M059J (cell line): ENCODE measurements around the gene OR4K15. TPM values are rescaled to one million over a fixed set of nuclear protein-coding genes. Genes with fewer than 3 reads are reported as not detected.
"Not testable (repeated sequence)": the region's sequence is repeated elsewhere in the genome, so short reads cannot be mapped to it uniquely, and the experiment has no call there.

Source experiments
- DNase-seq: peaks from one replicate; pipeline ENCODE4 v3.0.0-alpha.2; 2012; ENCODE audit warnings: low read depth
- total RNA-seq: library from RNA; depleted of rRNA; stranded (reverse); fragments of >200 nt; shearing (Covaris generic); gene quantifications from 2 replicates; pipeline ENCODE4 v1.2.3, GENCODE V29; 2014; rRNA removed

Gene OR4K15
- total RNA-seq, result not detected in 2 replicates

GRCh38 chr14:19975291-19975690 is at the start of gene OR4K15:
Gene OR4K15 (plus strand): TSS chr14:19975591. CDS start chr14:19975591, 0 bp downstream.
- no peak for DNase-seq

- no peak for DNase-seq
These were observed 44.8 kb upstream of the OR4K15 start, which contains the start of gene OR4K1 for GRCh38 chr14:19930617-19931016. Gene OR4K1 (plus strand): TSS chr14:19930917. CDS start chr14:19935667, 4,750 bp downstream.

GRCh38 chr14:19941668-19942067 is 33.7 kb upstream of the OR4K15 start:
- DNase-seq, result no peak

DNA sequence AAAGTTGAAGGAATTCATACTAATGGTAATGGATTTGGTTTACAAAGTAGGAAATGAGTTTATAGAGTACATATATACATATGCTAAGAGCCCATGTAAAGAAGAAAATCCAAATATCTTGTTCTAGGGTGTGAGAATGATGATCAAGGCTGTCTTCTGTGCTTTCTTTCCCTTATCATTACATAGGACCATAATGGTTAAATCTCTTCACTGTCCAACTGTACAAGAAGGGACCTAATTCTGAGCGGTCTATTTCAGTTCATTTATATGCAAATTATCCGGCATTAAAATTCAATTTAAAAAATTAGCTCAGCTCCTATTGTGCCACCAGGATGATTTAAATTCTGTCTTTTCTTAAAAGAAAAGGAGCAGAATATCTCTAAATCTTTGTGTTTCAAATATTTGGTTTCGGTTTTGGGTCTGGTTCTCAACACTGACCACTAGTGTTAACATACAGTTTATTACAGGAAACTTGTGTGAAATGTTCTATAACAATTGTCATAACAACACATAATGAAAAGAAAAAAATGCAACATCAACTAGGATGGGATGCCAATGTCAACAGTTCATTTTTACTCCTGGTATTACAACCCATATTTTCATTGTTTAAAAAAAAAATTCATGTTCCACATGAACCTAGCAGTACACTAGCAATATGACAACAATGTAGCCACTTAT is 27.8 kb upstream of the OR4K15 start:
- no peak for DNase-seq

DNA sequence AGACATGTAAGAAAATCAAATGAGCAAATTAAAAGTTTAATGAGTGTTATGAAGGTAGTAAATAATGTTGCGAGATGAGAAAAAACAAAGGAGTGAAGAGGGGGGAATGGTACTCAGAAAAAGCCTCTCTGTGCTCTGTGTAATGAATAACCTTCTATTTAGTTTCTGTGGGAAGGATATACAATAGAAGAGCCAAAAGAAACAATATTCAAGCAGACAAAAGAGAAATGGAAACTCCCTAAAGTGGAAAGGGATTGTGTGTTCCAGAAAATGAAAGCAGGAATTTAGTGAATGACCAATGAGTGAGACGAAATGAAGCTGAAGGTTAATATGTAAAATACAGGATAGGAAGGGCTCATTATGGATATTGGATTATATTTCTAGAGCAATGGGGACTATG is 26.2 kb upstream of the OR4K15 start:
- no peak for DNase-seq

DNA sequence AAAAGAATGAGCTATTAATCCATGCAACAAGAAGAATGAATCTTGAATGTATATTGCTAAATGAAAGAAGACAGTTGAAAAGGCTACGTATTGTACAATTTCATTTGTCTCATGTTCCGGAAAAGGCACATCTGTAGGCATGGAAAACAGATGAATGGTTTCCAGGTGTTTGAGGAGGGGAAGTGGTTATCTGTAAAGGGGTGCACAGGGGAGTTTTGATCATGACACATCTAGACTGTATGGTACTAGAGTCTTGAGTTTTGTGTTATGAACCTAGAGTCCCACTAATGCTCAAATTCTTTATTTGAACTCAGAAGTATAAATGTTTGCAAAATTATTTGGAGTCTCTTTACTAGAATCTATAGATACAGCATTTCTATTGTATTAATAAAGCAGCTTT is 5.7 kb upstream of the OR4K15 start:
- not testable (repeated sequence) for DNase-seq

- no peak for DNase-seq
These were observed 547 bp upstream of the OR4K15 start for GRCh38 chr14:19974844-19975243.

DNA sequence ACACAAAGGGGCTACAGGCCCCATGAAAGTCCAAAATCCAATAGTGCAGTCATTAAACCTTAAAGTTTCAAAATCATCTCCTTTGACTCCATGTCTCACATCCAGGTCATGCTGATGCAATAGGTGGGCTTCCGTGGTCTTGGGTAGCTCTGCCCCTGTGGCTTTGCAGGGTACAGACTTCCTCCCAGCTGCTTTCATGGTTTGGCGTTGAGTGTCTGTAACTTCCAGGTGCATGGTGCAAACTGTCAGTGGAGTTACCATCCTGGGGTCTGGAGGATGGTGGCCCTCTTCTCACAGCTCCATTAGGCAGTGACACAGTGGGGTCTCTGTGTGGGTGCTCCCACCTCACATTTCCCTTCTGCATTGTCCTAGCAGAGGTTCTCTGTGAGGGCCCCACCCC is 18.0 kb downstream of the OR4K15 start:
- no peak for DNase-seq

GRCh38 chr14:20001863-20002262 is 26.5 kb downstream of the OR4K15 start, which contains the start of gene OR4Q2:
Gene OR4Q2 (plus strand): TSS chr14:20002163.
- DNase-seq, result no peak

DNA sequence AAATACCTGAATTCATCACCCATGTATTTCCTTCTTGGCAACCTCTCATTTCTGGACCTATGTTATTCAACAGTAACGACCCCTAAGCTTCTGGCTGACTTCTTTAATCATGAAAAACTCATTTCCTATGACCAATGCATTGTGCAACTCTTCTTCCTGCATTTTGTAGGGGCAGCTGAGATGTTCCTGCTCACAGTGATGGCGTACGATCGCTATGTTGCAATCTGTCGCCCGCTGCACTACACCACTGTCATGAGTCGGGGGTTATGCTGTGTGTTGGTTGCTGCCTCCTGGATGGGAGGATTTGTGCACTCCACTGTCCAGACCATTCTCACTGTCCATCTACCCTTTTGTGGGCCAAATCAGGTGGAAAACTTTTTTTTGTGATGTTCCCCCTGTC is 26.9 kb downstream of the OR4K15 start:
- DNase-seq, result no peak

DNA sequence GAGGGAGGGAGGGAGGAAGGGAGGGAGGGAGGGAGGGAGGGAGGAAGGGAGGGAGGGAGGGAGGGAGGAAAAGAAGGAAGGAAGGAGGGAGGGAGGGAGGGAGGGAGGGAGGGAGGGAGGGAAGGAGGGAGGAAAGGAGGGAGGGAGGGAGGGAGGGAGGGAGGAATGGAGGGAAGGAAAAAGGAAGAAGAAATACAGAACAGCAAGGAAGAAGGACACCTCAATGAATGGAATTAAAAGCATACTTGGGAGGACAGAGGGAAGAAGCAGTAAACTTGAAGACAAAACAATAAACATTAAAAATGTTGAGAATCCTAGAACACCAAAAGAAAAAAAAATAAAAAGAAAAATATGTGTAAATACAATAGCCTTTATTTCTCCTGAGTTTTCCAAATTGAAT is 32.8 kb downstream of the OR4K15 start:
- DNase-seq, result no peak

- no peak for DNase-seq
These were observed 44.0 kb downstream of the OR4K15 start, which contains the start of gene OR4K14 for GRCh38 chr14:20019257-20019865. Gene OR4K14 (minus strand): TSS chr14:20019307. CDS start chr14:20015193, 4,114 bp downstream.

Other genes starting within 250 kb of the OR4K15 start
- gene OR4Q3, start 232.0 kb upstream of the OR4K15 start, total RNA-seq, result not detected in 2 replicates
- not detected in 2 replicates for gene OR4M1, start 202.1 kb upstream of the OR4K15 start, total RNA-seq
- gene OR4N2, start 171.8 kb upstream of the OR4K15 start, total RNA-seq, result not detected in 2 replicates
- gene OR4K2, start 100.4 kb upstream of the OR4K15 start, total RNA-seq, result not detected in 2 replicates
- gene OR4K5, start 55.0 kb upstream of the OR4K15 start, total RNA-seq, result not detected in 2 replicates
- gene OR4K1, start 44.7 kb upstream of the OR4K15 start, total RNA-seq, result not detected in 2 replicates
- gene OR4Q2, start 26.6 kb downstream of the OR4K15 start, total RNA-seq, result not detected in 2 replicates
- not detected in 2 replicates for gene OR4K14, start 43.7 kb downstream of the OR4K15 start, total RNA-seq
- gene OR4K13, start 60.4 kb downstream of the OR4K15 start, total RNA-seq, result not detected in 2 replicates
- not detected in 2 replicates for gene OR4L1, start 84.5 kb downstream of the OR4K15 start, total RNA-seq
- gene OR4K17, start 135.1 kb downstream of the OR4K15 start, total RNA-seq, result not detected in 2 replicates
- not detected in 2 replicates for gene OR4N5, start 163.2 kb downstream of the OR4K15 start, total RNA-seq
- not detected in 2 replicates for gene OR11G2, start 215.3 kb downstream of the OR4K15 start, total RNA-seq
- gene OR11H6, start 248.1 kb downstream of the OR4K15 start, total RNA-seq, result not detected in 2 replicates